ENCODE measurements around the gene SIGLECL1. TPM values are rescaled to one million over a fixed set of nuclear protein-coding genes. Genes with fewer than 3 reads are reported as not detected.
A peak's percentile ranks its signal among the peaks of the same experiment; 100 is the strongest.

SIGLECL1 gene
- total and polyA plus RNA-seq, 8 donors: not detected

- 67 to 75% methylated on average over 2 of the region's 2 CpGs for WGBS, 2 donors
- H3K27me3 ChIP-seq: peaks cover 0 to 3% (median 0%) of the 10 kb centered on the region in 4 donors
- no peaks in the 10 kb centered on the region for H3K9me3 ChIP-seq
- H3K4me1 ChIP-seq: no peaks in the 10 kb centered on the region
- DNase-seq (no peak), FAIRE-seq (no peak), ATAC-seq (no peak)
- intact Hi-C loops (cut with DNase I): no loop called here
- no peak overlapping the region for H3K4me3 ChIP-seq
- TF ChIP-seq CTCF (IDR thresholded peaks at IDR 0.05): no peak
- H3K36me3 ChIP-seq: no peaks in the 10 kb centered on the region
- no peak overlapping the region for H3K27ac ChIP-seq
Measured at GRCh38 chr19:51227966-51228365, 22.9 kb upstream of the SIGLECL1 start.

GRCh38 chr19:51240866-51241265 is 10.0 kb upstream of the SIGLECL1 start:
- H3K9me3 ChIP-seq: no peaks in the 10 kb centered on the region
- no peak overlapping the region for H3K4me3 ChIP-seq
- H3K27me3 ChIP-seq: no peaks in the 10 kb centered on the region
- TF ChIP-seq CTCF (IDR thresholded peaks at IDR 0.05): no peak
- H3K27ac ChIP-seq: no peak overlapping the region
- no peaks in the 10 kb centered on the region for H3K36me3 ChIP-seq
- DNase-seq (no peak), FAIRE-seq (no peak), ATAC-seq (no peak)
- no peaks in the 10 kb centered on the region for H3K4me1 ChIP-seq
- WGBS, 2 donors: 64 to 81% methylated on average over 7 of the region's 7 CpGs
- intact Hi-C loops (cut with DNase I): no loop called here

- no peak for FAIRE-seq
- H3K9me3 ChIP-seq: no peaks in the 10 kb centered on the region
- TF ChIP-seq CTCF (IDR thresholded peaks at IDR 0.05): no peak
Measured at GRCh38 chr19:51242881-51243630, 7.8 kb upstream of the SIGLECL1 start.

GRCh38 chr19:51246164-51246552 is 4.7 kb upstream of the SIGLECL1 start:
- ATAC-seq (peak in 1 of 4 donors; percentile 27), FAIRE-seq (no peak), DNase-seq (no peak)
- no peaks in the 10 kb centered on the region for H3K27me3 ChIP-seq
- no peak overlapping the region for H3K27ac ChIP-seq
- H3K4me1 ChIP-seq: no peaks in the 10 kb centered on the region
- no peak for TF ChIP-seq CTCF (IDR thresholded peaks at IDR 0.05)
- 40 to 51% methylated on average over 5 of the region's 5 CpGs for WGBS, 2 donors
- intact Hi-C loops (cut with DNase I): no loop called here
- H3K36me3 ChIP-seq: no peaks in the 10 kb centered on the region
- no peaks in the 10 kb centered on the region for H3K9me3 ChIP-seq
- no peak overlapping the region for H3K4me3 ChIP-seq

More at GRCh38 chr19:51242881-51243630, 7.8 kb upstream of the SIGLECL1 start:
- no peaks in the 10 kb centered on the region for H3K36me3 ChIP-seq
- ATAC-seq: no peak
- no peak overlapping the region for H3K27ac ChIP-seq
- intact Hi-C loops (cut with DNase I): no loop called here
- no peaks in the 10 kb centered on the region for H3K4me1 ChIP-seq
- no peak overlapping the region for H3K4me3 ChIP-seq
- no peak for DNase-seq
- no peaks in the 10 kb centered on the region for H3K27me3 ChIP-seq
- WGBS, 2 donors: 53 to 62% methylated on average over 8 of the region's 8 CpGs

- intact Hi-C loops (cut with DNase I): no loop called here
- no peaks in the 10 kb centered on the region for H3K9me3 ChIP-seq
- H3K4me3 ChIP-seq: no peak overlapping the region
- 61 to 72% methylated on average over 7 of the region's 7 CpGs for WGBS, 2 donors
- TF ChIP-seq CTCF (IDR thresholded peaks at IDR 0.05): no peak
- H3K36me3 ChIP-seq: no peaks in the 10 kb centered on the region
- no peak overlapping the region for H3K27ac ChIP-seq
- H3K4me1 ChIP-seq: no peaks in the 10 kb centered on the region
- no peak for DNase-seq
- FAIRE-seq: no peak
- no peaks in the 10 kb centered on the region for H3K27me3 ChIP-seq
- ATAC-seq: no peak
Measured at GRCh38 chr19:51247972-51248590, 2.8 kb upstream of the SIGLECL1 start.

Data from pancreas (tissue), 10 donors.